Stimulated activated CD8-positive, alpha-beta memory T cell treated with anti-CD3 and anti-CD28 coated beads, Interleukin-2, amount 100 ng/mL, for 1 hour (primary cell): ENCODE results near the gene CHRD.

Experiments
- DNase-seq, 2 donors: peaks; one replicate each; pipeline ENCODE4 v3.0.0-alpha.2; 2020; ENCODE audit warnings: low read depth in 2 of 2

CHRD gene

DNA sequence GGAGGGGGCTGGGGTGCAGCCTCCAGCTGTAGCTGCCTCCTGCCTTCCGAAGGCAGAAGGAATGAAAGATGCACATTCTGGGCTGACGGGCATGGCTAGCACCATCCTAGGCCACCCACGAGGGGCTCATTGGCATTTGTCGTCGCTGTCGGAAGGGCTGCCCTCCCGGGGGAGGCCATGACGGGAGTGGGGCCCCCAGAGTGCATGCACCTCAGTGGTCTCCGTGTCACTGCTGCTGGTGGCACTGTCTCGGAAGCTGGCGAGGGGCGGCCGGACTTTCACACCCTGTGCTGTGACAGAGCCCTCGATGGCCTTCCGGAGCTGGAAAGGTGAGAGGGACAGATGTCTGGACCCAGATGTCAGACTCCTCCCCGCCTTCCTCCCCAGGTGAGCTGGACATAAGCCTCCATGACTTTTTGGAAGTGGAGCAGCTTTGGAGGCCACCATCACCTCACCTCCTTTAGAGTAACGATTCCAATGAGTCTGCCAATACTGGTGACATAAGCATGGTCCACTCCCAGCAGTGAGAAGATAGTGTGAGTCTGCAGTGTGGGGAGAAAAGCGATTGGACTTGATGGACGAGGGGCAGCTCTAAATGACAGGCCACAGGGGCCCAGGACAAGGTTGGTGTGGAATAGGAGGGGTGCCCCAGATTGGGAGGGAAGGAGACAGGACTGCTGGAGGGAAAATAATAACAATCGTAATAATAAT is 33.2 kb upstream of the CHRD start:
- no peak for DNase-seq

DNA sequence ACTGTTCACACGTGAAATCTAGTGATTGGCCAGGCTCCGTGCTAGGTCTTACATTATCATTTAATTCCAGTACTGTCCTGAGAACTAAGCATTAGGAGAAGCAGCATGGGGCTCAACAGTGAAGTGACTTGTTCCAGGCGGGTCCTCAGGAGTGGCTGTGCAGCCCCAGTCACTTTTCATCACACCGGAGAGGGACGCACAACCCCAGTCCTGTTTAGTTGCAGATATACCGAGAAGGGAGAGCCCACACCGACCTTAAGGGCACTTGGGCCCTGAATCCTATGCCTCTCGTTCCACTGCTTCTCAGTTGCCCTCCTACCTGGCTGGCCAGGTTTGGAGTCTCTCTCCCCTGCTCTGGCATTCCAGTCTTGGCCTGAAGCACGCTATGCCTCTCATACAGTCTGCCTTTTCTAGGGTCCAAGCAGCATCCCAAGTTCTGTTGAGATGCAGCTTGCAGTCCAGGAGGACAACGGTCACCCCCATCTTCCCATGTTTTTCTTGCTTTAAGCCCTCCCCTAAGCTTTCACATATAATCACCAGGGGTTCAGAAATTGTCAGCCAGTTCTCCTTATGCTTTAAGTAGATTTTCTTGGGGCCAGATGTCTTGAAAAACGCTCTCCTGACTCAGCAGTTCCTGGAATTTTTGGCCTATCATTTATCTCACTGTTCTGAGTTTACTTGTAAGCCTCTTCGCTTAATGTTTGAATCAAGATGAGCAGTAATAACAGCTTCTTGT is 32.4 kb upstream of the CHRD start:
- DNase-seq, result no peak

- DNase-seq, result no peak
Observed at GRCh38 chr3:184348057-184348382, 31.8 kb upstream of the CHRD start.

- no peak for DNase-seq
Observed at GRCh38 chr3:184349563-184350470, 30.0 kb upstream of the CHRD start.

GRCh38 chr3:184350618-184351017 is 29.2 kb upstream of the CHRD start:
- DNase-seq, result no peak

DNA sequence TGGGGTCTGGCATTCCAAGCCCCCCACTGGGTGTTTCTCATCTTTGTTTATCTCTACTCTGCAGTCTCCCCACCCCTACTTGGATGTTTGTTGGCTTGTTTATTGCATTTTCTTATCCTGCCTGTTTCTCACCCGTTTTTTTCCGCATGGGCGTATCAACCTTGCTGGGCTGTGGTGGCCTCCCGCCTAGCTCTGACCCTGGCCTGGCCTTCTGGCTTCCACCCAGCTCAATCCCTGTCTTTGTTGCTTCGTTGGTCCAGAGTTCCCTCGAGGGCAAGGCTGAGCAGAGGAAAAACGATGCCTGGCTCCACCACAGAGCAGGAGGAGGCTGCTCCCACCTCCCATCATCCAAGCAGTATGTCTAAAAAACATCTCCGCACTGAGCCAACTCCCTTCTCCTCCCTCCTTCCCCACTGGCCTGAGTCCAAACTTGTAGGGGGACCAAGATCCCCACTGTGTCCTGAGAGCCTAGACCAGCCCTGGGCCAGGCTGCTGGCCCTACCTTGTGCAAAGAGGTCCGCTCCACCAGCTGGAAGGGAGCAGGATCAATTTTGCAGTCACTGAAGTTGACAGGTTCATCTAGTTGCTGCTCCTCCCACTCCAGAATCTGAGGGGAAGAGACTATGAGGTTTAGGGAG is 28.2 kb upstream of the CHRD start:
- DNase-seq, result no peak

DNA sequence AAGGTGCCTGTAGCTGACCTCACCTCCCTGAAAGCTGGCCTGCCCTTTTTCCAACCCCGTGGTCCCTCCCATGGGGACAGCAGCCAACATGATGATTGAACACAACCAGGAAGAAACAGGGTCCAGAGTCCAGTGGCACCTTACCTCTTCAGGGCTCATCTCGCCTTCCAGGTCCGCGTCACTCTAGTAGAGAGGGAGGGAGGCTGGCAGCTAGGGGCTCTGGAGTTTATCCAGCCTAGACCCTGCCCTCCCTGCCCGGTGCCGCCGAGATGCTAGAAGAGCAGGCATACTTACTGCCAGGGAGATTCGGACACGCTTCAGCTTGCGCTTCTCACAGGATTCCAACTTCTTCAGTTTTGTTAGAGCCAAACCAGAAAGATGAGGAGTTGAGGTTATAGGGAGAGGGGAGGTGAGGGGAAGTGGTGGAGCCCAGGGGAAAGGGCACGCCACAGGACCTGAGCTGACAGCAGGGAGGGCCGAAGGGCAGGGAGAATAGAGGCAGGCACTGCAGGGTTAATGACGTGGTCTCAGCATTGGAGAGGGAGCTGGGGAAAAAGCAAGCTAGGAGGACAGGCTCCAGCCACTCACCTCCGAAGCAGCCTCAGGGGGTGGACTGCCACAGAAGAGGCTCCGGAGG is 27.6 kb upstream of the CHRD start:
- DNase-seq, result no peak

DNA sequence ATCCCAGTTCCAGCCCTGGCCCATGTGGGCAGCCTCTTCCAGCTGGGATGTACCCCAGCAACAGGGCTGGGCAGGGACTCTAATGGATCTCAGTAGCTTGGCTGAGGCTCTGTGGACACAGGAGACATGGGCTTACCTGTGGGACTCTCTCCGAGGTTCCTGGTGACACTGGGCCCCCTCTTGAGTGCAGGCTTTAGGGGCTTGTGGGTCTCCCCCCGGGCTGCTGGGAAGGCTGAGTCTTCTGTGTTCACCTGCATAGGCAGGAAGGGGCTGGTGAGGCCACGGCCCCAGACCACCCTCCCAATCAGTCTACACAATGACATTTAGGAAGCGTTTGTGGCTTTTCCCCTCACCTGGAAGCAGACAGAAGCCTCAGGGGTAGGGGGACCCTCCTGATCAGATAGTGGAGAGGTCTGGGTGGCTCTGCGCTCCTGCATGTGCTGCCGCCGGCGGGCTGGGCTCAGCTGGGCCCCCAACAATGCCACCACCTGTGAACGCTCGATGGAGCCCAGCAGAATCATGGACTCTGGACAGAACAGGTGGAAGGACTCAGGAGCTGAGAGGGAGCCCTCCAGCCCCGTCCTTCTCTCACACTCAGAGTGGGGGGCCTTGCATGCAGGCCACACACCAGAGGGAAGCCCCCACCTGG is 26.8 kb upstream of the CHRD start:
- DNase-seq, result no peak

GRCh38 chr3:184353546-184353941 is 26.3 kb upstream of the CHRD start:
- no peak for DNase-seq

- peak in 1 of 2 donors; percentile 43 for DNase-seq
Observed at GRCh38 chr3:184354121-184354728, 25.6 kb upstream of the CHRD start.

- no peak for DNase-seq
Observed at GRCh38 chr3:184354754-184355153, 25.1 kb upstream of the CHRD start.

DNA sequence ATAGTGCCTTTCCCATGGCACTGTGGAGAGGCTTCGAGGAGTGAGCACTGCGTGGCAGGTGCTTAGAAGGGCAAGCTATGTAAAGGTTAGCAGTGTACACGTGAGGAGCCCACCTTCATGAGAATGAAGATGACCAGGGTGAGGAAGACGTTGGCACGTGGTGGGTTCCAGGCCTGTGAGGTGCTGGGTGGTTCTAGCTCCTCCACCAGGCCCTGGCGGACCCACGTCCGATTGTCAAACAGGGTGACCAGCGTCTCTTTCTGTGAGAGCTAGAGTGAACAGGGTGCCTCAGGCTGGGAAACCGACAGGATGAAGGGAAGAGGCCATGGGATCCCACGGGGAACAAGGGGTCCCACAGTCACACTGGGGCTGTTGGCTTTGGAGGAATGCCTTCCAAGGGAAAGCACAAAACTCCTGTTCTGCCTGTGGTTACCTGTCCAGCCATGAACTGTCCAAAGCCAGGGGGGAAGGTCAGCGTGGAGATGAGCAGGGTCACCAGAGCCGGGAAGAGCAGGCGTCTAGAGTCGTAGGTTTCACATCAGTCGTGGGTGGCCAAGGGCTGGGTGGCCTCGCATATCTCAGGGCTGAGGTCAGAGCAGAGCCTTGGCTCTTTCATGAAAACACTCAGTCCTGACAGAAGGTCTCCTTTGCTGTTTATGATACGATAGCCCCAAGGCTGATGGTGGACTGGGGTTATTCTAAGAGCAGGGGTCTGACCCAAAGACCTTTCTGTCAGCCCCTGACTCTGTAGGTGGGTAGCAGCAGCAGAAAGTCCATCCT is 24.4 kb upstream of the CHRD start:
- DNase-seq, result no peak

- DNase-seq, result no peak
Observed at GRCh38 chr3:184357248-184358123, 22.4 kb upstream of the CHRD start.

DNA sequence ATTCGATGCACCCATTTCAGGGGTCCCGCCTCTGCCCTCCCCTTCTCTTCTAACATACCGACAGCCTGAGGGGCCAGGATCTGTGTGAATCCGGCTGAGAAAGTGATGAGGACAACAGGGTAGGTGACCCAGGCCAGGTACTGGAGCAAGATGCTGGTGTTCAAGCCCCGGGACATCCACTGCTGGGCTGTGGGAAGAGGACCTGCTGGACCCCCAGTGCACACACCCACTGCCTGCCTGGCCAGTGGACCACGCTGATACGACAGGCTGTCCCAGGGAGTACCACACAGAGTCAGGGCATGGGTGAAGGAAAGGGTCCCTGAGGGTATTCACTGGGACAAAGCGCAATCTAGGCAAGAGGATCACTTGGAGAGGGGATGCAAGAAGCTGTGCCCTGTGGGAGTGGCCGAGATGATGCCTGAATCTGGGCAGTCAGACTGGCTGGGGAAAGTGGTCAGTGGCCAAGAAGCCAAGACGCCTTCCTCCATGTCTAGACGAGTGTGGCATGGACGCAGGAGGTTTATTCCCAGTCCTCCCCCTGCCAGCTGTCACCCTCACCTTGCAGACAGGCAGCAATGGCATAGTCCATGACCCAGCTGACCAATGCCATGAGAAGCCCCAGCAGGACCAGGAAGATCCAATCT is 21.6 kb upstream of the CHRD start:
- no peak for DNase-seq

GRCh38 chr3:184358921-184359350 is 20.9 kb upstream of the CHRD start:
- DNase-seq, result no peak

- no peak for DNase-seq
Observed at GRCh38 chr3:184359610-184360009, 20.2 kb upstream of the CHRD start.

DNA sequence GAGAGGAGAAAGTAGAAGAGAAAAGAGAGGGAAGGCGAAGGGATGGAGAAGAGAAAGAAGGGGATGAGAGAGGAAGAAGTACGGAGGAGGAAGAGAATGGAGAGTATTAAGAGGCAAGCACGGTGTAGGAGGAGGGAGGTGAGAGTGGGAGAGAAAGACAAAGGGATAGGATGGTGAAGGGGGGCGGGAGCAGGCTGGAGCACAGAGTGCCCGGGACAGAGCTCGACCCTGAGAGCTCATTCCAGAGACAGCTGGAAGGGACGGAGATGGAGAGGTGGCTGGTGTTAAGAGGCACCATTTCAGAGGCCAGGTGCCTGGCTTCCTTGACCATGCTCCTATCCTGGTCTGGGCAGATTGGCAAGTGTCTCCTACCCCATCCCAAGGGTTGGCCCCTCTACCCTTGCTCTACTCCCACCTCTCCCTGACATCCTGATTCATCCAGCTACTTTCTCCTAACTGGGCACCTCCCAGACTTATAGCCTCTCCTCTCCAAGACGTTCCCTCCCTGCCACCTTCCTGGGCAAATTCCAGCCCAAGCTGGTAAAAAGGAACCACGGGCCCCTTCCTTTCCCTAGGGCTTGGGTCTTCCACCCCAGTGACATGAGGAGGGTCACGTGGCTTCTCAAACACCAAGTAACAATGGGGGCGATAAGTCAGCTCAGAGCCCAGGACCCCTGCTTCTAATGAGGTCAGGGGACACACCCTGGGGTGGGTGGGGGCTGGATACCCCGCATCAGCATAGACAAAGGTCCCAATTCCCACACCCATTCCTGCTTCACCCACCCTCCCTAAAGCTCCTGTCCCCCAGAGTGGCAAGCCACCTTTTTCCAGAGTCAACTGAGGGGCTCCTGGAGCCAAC is 19.6 kb upstream of the CHRD start:
- DNase-seq, result no peak
